ENCODE data around the gene TRABD2B.

TRABD2B gene

DNA sequence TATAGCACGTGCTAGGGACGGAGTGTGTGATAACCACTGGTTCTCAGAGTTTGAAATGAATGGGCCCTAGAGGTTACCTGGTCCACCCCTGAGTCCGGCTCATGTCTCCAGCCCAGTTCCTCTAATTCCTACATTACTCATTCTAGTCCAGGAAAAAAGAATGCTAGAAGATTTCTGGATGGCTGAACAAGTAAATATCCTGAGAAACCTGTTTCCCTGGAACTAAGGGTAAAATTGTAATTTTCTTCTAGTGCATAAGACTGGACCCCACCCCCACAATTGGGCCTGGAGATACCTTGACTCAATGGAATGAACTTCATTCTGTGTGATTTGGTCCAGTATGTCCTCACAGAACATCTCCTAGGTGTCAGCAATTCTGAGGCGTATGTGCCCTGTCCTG is 208.4 kb downstream of the TRABD2B start:
- Histone ChIP-seq H3K9me3 (ENCODE audit: insufficient read depth, low read length) (no peaks in the 10 kb centered on the region), H3K36me3 (ENCODE audit: low read length) (no peaks in the 10 kb centered on the region), H3K4me2 (ENCODE audit: low read depth, low read length, poor library complexity, severe bottlenecking) (no peak overlapping the region), H3K9ac (ENCODE audit: low read length) (no peak overlapping the region), H3K79me2 (ENCODE audit: insufficient read depth, low read length) (no peaks in the 10 kb centered on the region), H3K27ac (ENCODE audit: low read depth, low read length) (no peak overlapping the region), H2AFZ (ENCODE audit: low read depth, low read length, severe bottlenecking) (no peak overlapping the region), H3F3A (ENCODE audit: insufficient read depth) (no peaks in the 10 kb centered on the region), H3K4me3 (ENCODE audit: insufficient read depth, low read length, poor library complexity, severe bottlenecking) (no peak overlapping the region), H4K20me1 (ENCODE audit: low read depth, low read length) (no peaks in the 10 kb centered on the region), H3K9me2 (replicated peaks; ENCODE audit: insufficient read depth, low read length) (no peaks in the 10 kb centered on the region), H3K27me3 (ENCODE audit: low read length) (no peaks in the 10 kb centered on the region)
- no peak for TF ChIP-seq EZH2phosphoT487 (conservative IDR thresholded peaks at IDR 0.05; ENCODE audit: low read length)
- TF ChIP-seq, protein P1, sequence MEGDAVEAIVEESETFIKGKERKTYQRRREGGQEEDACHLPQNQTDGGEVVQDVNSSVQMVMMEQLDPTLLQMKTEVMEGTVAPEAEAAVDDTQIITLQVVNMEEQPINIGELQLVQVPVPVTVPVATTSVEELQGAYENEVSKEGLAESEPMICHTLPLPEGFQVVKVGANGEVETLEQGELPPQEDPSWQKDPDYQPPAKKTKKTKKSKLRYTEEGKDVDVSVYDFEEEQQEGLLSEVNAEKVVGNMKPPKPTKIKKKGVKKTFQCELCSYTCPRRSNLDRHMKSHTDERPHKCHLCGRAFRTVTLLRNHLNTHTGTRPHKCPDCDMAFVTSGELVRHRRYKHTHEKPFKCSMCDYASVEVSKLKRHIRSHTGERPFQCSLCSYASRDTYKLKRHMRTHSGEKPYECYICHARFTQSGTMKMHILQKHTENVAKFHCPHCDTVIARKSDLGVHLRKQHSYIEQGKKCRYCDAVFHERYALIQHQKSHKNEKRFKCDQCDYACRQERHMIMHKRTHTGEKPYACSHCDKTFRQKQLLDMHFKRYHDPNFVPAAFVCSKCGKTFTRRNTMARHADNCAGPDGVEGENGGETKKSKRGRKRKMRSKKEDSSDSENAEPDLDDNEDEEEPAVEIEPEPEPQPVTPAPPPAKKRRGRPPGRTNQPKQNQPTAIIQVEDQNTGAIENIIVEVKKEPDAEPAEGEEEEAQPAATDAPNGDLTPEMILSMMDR (IDR thresholded peaks at IDR 0.05; ENCODE audit: insufficient read depth, low read length, poor library complexity, severe bottlenecking), result no peak

DNA sequence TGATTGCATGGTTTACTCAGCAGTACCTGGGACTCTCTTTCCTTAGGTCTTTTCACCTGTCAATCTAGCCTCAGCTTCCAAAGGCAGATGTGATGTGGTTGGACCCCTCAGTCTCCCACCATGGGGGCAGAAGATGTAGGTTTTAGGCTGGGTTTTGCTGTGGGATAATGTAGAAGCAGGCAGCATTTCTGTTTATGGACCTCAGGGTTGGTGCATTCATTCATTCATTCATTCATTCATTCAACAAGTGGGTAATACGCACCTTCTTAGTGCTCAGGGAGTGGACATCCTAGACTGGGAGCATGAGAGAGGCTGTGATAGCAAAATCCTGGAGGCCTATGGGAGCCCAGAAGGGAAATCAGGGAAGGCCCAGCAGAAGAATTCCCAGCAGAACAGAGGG is 209.6 kb downstream of the TRABD2B start:
- no peak overlapping the region for H3K4me3 ChIP-seq (ENCODE audit: insufficient read depth, low read length, poor library complexity, severe bottlenecking)
- H3K9me2 ChIP-seq (replicated peaks; ENCODE audit: insufficient read depth, low read length), result no peaks in the 10 kb centered on the region
- H3F3A ChIP-seq (ENCODE audit: insufficient read depth), result no peaks in the 10 kb centered on the region
- no peak overlapping the region for H2AFZ ChIP-seq (ENCODE audit: low read depth, low read length, severe bottlenecking)
- no peaks in the 10 kb centered on the region for H3K79me2 ChIP-seq (ENCODE audit: insufficient read depth, low read length)
- H3K9ac ChIP-seq (ENCODE audit: low read length), result no peak overlapping the region
- H3K9me3 ChIP-seq (ENCODE audit: insufficient read depth, low read length), result no peaks in the 10 kb centered on the region
- H3K4me2 ChIP-seq (ENCODE audit: low read depth, low read length, poor library complexity, severe bottlenecking), result no peak overlapping the region
- H4K20me1 ChIP-seq (ENCODE audit: low read depth, low read length), result no peaks in the 10 kb centered on the region
- no peaks in the 10 kb centered on the region for H3K36me3 ChIP-seq (ENCODE audit: low read length)
- no peak overlapping the region for H3K27ac ChIP-seq (ENCODE audit: low read depth, low read length)
- no peaks in the 10 kb centered on the region for H3K27me3 ChIP-seq (ENCODE audit: low read length)
- TF ChIP-seq EZH2phosphoT487 (conservative IDR thresholded peaks at IDR 0.05; ENCODE audit: low read length), result no peak
- TF ChIP-seq, protein P1 (IDR thresholded peaks at IDR 0.05; ENCODE audit: insufficient read depth, low read length, poor library complexity, severe bottlenecking), result no peak

DNA sequence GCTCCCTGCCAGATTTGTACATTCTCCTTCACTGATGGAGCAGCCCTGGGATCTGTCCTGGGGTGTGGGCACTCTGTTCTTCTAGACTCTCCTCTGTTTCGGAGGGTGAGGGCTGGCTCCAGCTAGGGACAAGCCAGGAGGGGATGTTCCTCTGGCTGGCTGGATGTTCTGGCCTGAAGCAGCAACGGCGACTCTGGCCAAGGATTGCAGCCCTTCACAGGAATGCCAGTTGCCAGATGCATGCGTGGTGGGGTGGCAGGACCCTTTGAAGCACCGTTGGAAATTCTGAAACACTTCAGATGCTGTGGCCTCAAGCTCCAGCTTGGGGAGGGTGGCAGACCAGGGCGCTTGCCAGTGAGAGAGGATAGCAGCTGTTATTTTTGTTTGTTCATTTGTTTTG is 210.9 kb downstream of the TRABD2B start:
- H3K9me3 ChIP-seq (ENCODE audit: insufficient read depth, low read length), result no peaks in the 10 kb centered on the region
- H3K4me3 ChIP-seq (ENCODE audit: insufficient read depth, low read length, poor library complexity, severe bottlenecking), result no peak overlapping the region
- H3K36me3 ChIP-seq (ENCODE audit: low read length), result no peaks in the 10 kb centered on the region
- H3K27me3 ChIP-seq (ENCODE audit: low read length), result no peaks in the 10 kb centered on the region
- H3K9me2 ChIP-seq (replicated peaks; ENCODE audit: insufficient read depth, low read length), result no peaks in the 10 kb centered on the region
- no peak overlapping the region for H2AFZ ChIP-seq (ENCODE audit: low read depth, low read length, severe bottlenecking)
- no peaks in the 10 kb centered on the region for H3K79me2 ChIP-seq (ENCODE audit: insufficient read depth, low read length)
- no peak overlapping the region for H3K4me2 ChIP-seq (ENCODE audit: low read depth, low read length, poor library complexity, severe bottlenecking)
- no peaks in the 10 kb centered on the region for H3F3A ChIP-seq (ENCODE audit: insufficient read depth)
- H3K27ac ChIP-seq (ENCODE audit: low read depth, low read length), result no peak overlapping the region
- H3K9ac ChIP-seq (ENCODE audit: low read length), result no peak overlapping the region
- no peaks in the 10 kb centered on the region for H4K20me1 ChIP-seq (ENCODE audit: low read depth, low read length)
- TF ChIP-seq, protein P1 (IDR thresholded peaks at IDR 0.05; ENCODE audit: insufficient read depth, low read length, poor library complexity, severe bottlenecking), result no peak
- no peak for TF ChIP-seq EZH2phosphoT487 (conservative IDR thresholded peaks at IDR 0.05; ENCODE audit: low read length)
